ENCODE measurements around the gene ERBB4. TPM values are rescaled to one million over a fixed set of nuclear protein-coding genes. Genes with fewer than 3 reads are reported as not detected.
"Not testable (repeated sequence)": the region's sequence is repeated elsewhere in the genome, so short reads cannot be mapped to it uniquely, and the experiment has no call there.

Gene ERBB4
- total RNA-seq, 1 donor from 2014 or later: 10.2 TPM

GRCh38 chr2:211741966-211742365 lies 796.6 kb downstream of the ERBB4 start:
- DNase-seq (ENCODE audit: low spot score): no peak

GRCh38 chr2:211737282-211737681 lies 801.3 kb downstream of the ERBB4 start:
- DNase-seq (ENCODE audit: low spot score): no peak

GRCh38 chr2:211730215-211730614 lies 808.4 kb downstream of the ERBB4 start:
- DNase-seq (ENCODE audit: low spot score): no peak

GRCh38 chr2:211729433-211729832 lies 809.2 kb downstream of the ERBB4 start:
- no peak for DNase-seq (ENCODE audit: low spot score)

GRCh38 chr2:211724933-211725332 lies 813.7 kb downstream of the ERBB4 start:
- no peak for DNase-seq (ENCODE audit: low spot score)

GRCh38 chr2:211723398-211723797 lies 815.2 kb downstream of the ERBB4 start:
- no peak for DNase-seq (ENCODE audit: low spot score)

- no peak for DNase-seq (ENCODE audit: low spot score)
Observed at GRCh38 chr2:211722928-211723327, 815.7 kb downstream of the ERBB4 start.

- DNase-seq (ENCODE audit: low spot score): not testable (repeated sequence)
Observed at GRCh38 chr2:211721874-211722273, 816.7 kb downstream of the ERBB4 start.

GRCh38 chr2:211709389-211709788 lies 829.2 kb downstream of the ERBB4 start:
- DNase-seq (ENCODE audit: low spot score): no peak

GRCh38 chr2:211692689-211693088 lies 845.9 kb downstream of the ERBB4 start:
- DNase-seq (ENCODE audit: low spot score): no peak

- no peak for DNase-seq (ENCODE audit: low spot score)
Observed at GRCh38 chr2:211690736-211691135, 847.9 kb downstream of the ERBB4 start.

- DNase-seq (ENCODE audit: low spot score): no peak
Observed at GRCh38 chr2:211688196-211688595, 850.4 kb downstream of the ERBB4 start.

- DNase-seq (ENCODE audit: low spot score): no peak
Observed at GRCh38 chr2:211674715-211675114, 863.9 kb downstream of the ERBB4 start.

- DNase-seq (ENCODE audit: low spot score): no peak
Observed at GRCh38 chr2:211673133-211673905, 865.3 kb downstream of the ERBB4 start.

- no peak for DNase-seq (ENCODE audit: low spot score)
Observed at GRCh38 chr2:211671977-211672376, 866.6 kb downstream of the ERBB4 start.

GRCh38 chr2:211665299-211665698 lies 873.3 kb downstream of the ERBB4 start:
- no peak for DNase-seq (ENCODE audit: low spot score)

- no peak for DNase-seq (ENCODE audit: low spot score)
Observed at GRCh38 chr2:211664321-211664720, 874.3 kb downstream of the ERBB4 start.

GRCh38 chr2:211654211-211654780 lies 884.3 kb downstream of the ERBB4 start:
- DNase-seq (ENCODE audit: low spot score): no peak

GRCh38 chr2:211652327-211652726 lies 886.3 kb downstream of the ERBB4 start:
- DNase-seq (ENCODE audit: low spot score): no peak

GRCh38 chr2:211649331-211649730 lies 889.3 kb downstream of the ERBB4 start:
- DNase-seq (ENCODE audit: low spot score): no peak

GRCh38 chr2:211631503-211631902 lies 907.1 kb downstream of the ERBB4 start:
- DNase-seq (ENCODE audit: low spot score): no peak

GRCh38 chr2:211623096-211623495 lies 915.5 kb downstream of the ERBB4 start:
- DNase-seq (ENCODE audit: low spot score): no peak

GRCh38 chr2:211620986-211621385 lies 917.6 kb downstream of the ERBB4 start:
- DNase-seq (ENCODE audit: low spot score): no peak

GRCh38 chr2:211617803-211618202 lies 920.8 kb downstream of the ERBB4 start:
- DNase-seq (ENCODE audit: low spot score): no peak

Data from ureter (tissue), 1 donor.